SK-N-SH (cell line): ENCODE measurements around the gene PRKN. TPM values are rescaled to one million over a fixed set of nuclear protein-coding genes. Genes with fewer than 3 reads are reported as not detected.

ENCODE experiments used
- CTCF ChIA-PET: fragments of 300-600, 350-600 bp; formaldehyde crosslinking; extraction: SDS; loops from one replicate; lab custom pipeline; 2021; lab: Yijun Ruan, JAX
- POLR2A ChIA-PET: fragments of 350-600 bp; sonication (Branson Sonifier 250); formaldehyde crosslinking; extraction: SDS; loops from one replicate; lab custom pipeline; 2020; ENCODE audit warnings: antibody characterized with exemption, inconsistent platforms; lab: Yijun Ruan, JAX
- DNase-seq: peaks from one replicate; pipeline ENCODE4 v3.0.0; 2012
- H2AFZ ChIP-seq: fragments of 200-600 bp; sonication (generic); 2 replicates; pipeline ENCODE4 v1.8.1; 2016; ENCODE audit warnings: antibody characterized with exemption, mild to moderate bottlenecking, low read depth
- H3F3A ChIP-seq: fragments of 200-600 bp; sonication (generic); replicated peaks from 2 replicates; pipeline ENCODE3; 2016; ENCODE audit warnings: antibody characterized with exemption, mild to moderate bottlenecking; ENCODE audit not compliant: insufficient read depth
- H3K27ac ChIP-seq, 2 experiments: fragments of 200-500 bp in 1 of 2; fragments of 200-600 bp in 1 of 2; sonication (Bioruptor generic) in 1 of 2; sonication (generic), shearing (Covaris generic) in 1 of 2; 2 replicates each; pipeline versions ENCODE4 v1.5.1 to v1.6.1; 2014 to 2016; ENCODE audit warnings: low read depth in 2 of 2, inconsistent platforms in 1 of 2, low read length in 1 of 2, mild to moderate bottlenecking in 1 of 2, mixed read lengths in 1 of 2
- H3K27me3 ChIP-seq: fragments of 200-600 bp; sonication (generic), shearing (Covaris generic); 2 replicates; pipeline ENCODE4 v1.6.1; 2016; ENCODE audit warnings: mixed run types; ENCODE audit not compliant: insufficient read depth
- H3K36me3 ChIP-seq, 2 experiments: fragments of 200-500 bp in 1 of 2; fragments of 200-600 bp in 1 of 2; sonication (Bioruptor generic) in 1 of 2; sonication (generic) in 1 of 2; replicated peaks in 1 of 2; 2 replicates each; pipeline versions ENCODE3 to v1.5.1; 2014 to 2016; ENCODE audit warnings: low read length in 1 of 2, mild to moderate bottlenecking in 1 of 2; ENCODE audit not compliant: insufficient read depth in 2 of 2, control insufficient read depth in 1 of 2
- H3K4me1 ChIP-seq, 2 experiments: fragments of 200-500 bp in 1 of 2; fragments of 200-600 bp in 1 of 2; sonication (Bioruptor generic) in 1 of 2; sonication (generic), shearing (Covaris generic) in 1 of 2; 2 replicates each; pipeline versions ENCODE4 v1.5.1 to v1.6.1; 2014 to 2016; ENCODE audit warnings: low read depth in 1 of 2, low read length in 1 of 2, mixed run types in 1 of 2; ENCODE audit not compliant: insufficient read depth in 2 of 2, control insufficient read depth in 1 of 2
- H3K4me2 ChIP-seq: fragments of 200-600 bp; sonication (generic), shearing (Covaris generic); 2 replicates; pipeline ENCODE4 v1.6.1; 2017; ENCODE audit warnings: mixed run types
- H3K4me3 ChIP-seq, 2 experiments: fragments of 200-500 bp in 1 of 2; fragments of 200-600 bp in 1 of 2; sonication (Bioruptor generic) in 1 of 2; sonication (generic), shearing (Covaris generic) in 1 of 2; 2 replicates each; pipeline versions ENCODE4 v1.5.1 to v1.8.1; 2014 to 2016; ENCODE audit warnings: low read depth in 2 of 2, inconsistent platforms in 1 of 2, low read length in 1 of 2, mild to moderate bottlenecking in 1 of 2, mixed read lengths in 1 of 2, moderate library complexity in 1 of 2
- H3K79me2 ChIP-seq: fragments of 200-600 bp; sonication (generic); 2 replicates; pipeline ENCODE4 v1.8.1; 2017; ENCODE audit warnings: mild to moderate bottlenecking; ENCODE audit not compliant: insufficient read depth
- H3K9ac ChIP-seq: fragments of 200-600 bp; sonication (generic); 2 replicates; pipeline ENCODE4 v1.6.1; 2017; ENCODE audit warnings: mixed run types
- H3K9me2 ChIP-seq: fragments of 200-600 bp; sonication (generic); 2 replicates; pipeline ENCODE4 v1.6.1; 2017; ENCODE audit warnings: mixed run types
- H3K9me3 ChIP-seq: fragments of 200-600 bp; sonication (generic); 2 replicates; pipeline ENCODE4 v1.6.1; 2017; ENCODE audit warnings: mixed run types, mild to moderate bottlenecking, moderate library complexity
- H4K20me1 ChIP-seq: fragments of 200-600 bp; sonication (generic); 2 replicates; pipeline ENCODE4 v1.6.1; 2017; ENCODE audit warnings: mild to moderate bottlenecking, mixed run types; ENCODE audit not compliant: insufficient read depth
- CHD2 ChIP-seq: fragments of 150-350 bp; IDR thresholded peaks from 2 replicates; pipeline ENCODE4 v1.6.1; 2018; ENCODE audit warnings: low read length; ENCODE audit not compliant: partially characterized antibody
- ELF1 ChIP-seq: IDR thresholded peaks from 2 replicates; pipeline ENCODE4 v1.4.0; 2012
- EP300 ChIP-seq, 2 experiments: IDR thresholded peaks; 2 replicates each; pipeline versions ENCODE4 v1.4.0 to v1.6.1; 2012; ENCODE audit warnings: borderline replicate concordance in 1 of 2, low read depth in 1 of 2, low read length in 1 of 2
- EZH2phosphoT487 ChIP-seq: fragments of 200-600 bp; sonication (generic); IDR thresholded peaks from 2 replicates; pipeline ENCODE4 v1.6.1; 2017; ENCODE audit warnings: low read depth, mixed run types, mild to moderate bottlenecking, antibody characterized with exemption, moderate library complexity, borderline replicate concordance
- GATA2 ChIP-seq: sonication (generic); formaldehyde crosslinking; IDR thresholded peaks from 2 replicates; pipeline ENCODE4 v1.5.0; 2020; ENCODE audit warnings: mild to moderate bottlenecking, missing genetic modification reagents
- JUND ChIP-seq: IDR thresholded peaks from 2 replicates; pipeline ENCODE4 v1.4.0; 2012
- RCOR1 ChIP-seq: fragments of 150-350 bp; IDR thresholded peaks from 2 replicates; pipeline ENCODE4 v1.6.1; 2017; ENCODE audit warnings: antibody characterized with exemption, low read length
- RFX5 ChIP-seq: IDR thresholded peaks from 2 replicates; pipeline ENCODE4 v1.6.1; 2012; ENCODE audit warnings: mild to moderate bottlenecking, improper control_type of control experiment, low read length
- TAF1 ChIP-seq: IDR thresholded peaks from 2 replicates; pipeline ENCODE4 v1.6.1; 2012; ENCODE audit warnings: low read depth, mild to moderate bottlenecking, low read length, moderate library complexity, borderline replicate concordance
- YY1 ChIP-seq: IDR thresholded peaks from 2 replicates; pipeline ENCODE4 v1.4.0; 2012; ENCODE audit warnings: low read depth, mild to moderate bottlenecking
- WGBS: methylation state at CpG from one replicate; pipeline ENCODE4 v1.1.6; 2017; ENCODE audit warnings: low lambda C conversion rate; 5-methylcytosine and 5-hydroxymethylcytosine counted together
- polyA plus RNA-seq, 3 experiments: library from polyadenylated mRNA; depleted of rRNA; stranded (reverse); fragments of >200 nt; gene quantifications; 2 replicates each; pipeline ENCODE4 v1.2.3, GENCODE V29; 2012
- TF ChIP-seq, protein P1 (sequence below): IDR thresholded peaks from 2 replicates; pipeline ENCODE4 v1.4.0; 2012; ENCODE audit warnings: low read depth, borderline replicate concordance
- TF ChIP-seq, protein P2 (sequence below): IDR thresholded peaks from 2 replicates; pipeline ENCODE4 v1.4.0; 2012; ENCODE audit warnings: low read depth
- TF ChIP-seq, protein P3 (sequence below): fragments of 150-350 bp; IDR thresholded peaks from 2 replicates; pipeline ENCODE4 v1.6.1; 2016; ENCODE audit warnings: mild to moderate bottlenecking, low read depth, low read length
- TF ChIP-seq, protein P4 (sequence below): IDR thresholded peaks from 2 replicates; pipeline ENCODE4 v1.6.1; 2012; ENCODE audit warnings: mild to moderate bottlenecking, low read depth, low read length, moderate library complexity
- TF ChIP-seq, protein P5 (sequence below): fragments of 200-600 bp; sonication (generic); IDR thresholded peaks from 2 replicates; pipeline ENCODE4 v1.6.1; 2017; ENCODE audit warnings: antibody characterized with exemption, mild to moderate bottlenecking, moderate library complexity
- TF ChIP-seq, protein P6 (sequence below): IDR thresholded peaks from 2 replicates; pipeline ENCODE4 v1.4.0; 2012; ENCODE audit warnings: low read depth, borderline replicate concordance
- TF ChIP-seq, protein P7 (sequence below): IDR thresholded peaks from 2 replicates; pipeline ENCODE4; 2012

The PRKN gene
- polyA plus RNA-seq, 1 of the 3 experiments (the other 2 are of a cell fraction) = 0.76 TPM

DNA sequence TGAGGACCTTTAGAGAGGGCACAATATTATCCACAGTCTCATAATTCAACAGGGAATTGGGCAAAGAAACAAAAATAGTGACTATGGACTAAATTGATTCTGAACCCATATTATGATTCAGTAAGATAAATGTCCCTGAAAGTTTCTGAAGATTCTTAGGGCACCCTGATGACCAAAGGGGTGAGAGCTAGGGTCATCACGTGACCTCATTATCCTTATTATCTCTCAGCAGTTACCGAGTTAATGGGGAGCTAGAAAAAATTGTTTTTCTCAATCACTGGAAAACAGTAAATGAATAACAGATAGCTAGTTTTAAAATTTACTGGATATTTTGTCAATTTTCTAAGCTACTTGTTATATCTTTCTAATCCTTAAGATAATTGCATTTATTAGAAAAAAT, 639.5 kb downstream of the PRKN start (continued):
- TF ChIP-seq, protein P1, sequence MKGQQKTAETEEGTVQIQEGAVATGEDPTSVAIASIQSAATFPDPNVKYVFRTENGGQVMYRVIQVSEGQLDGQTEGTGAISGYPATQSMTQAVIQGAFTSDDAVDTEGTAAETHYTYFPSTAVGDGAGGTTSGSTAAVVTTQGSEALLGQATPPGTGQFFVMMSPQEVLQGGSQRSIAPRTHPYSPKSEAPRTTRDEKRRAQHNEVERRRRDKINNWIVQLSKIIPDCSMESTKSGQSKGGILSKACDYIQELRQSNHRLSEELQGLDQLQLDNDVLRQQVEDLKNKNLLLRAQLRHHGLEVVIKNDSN = no peak
- TF ChIP-seq, protein P2, sequence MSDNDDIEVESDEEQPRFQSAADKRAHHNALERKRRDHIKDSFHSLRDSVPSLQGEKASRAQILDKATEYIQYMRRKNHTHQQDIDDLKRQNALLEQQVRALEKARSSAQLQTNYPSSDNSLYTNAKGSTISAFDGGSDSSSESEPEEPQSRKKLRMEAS = no peak
- TF ChIP-seq, all 33 proteins: peak for 0

DNA sequence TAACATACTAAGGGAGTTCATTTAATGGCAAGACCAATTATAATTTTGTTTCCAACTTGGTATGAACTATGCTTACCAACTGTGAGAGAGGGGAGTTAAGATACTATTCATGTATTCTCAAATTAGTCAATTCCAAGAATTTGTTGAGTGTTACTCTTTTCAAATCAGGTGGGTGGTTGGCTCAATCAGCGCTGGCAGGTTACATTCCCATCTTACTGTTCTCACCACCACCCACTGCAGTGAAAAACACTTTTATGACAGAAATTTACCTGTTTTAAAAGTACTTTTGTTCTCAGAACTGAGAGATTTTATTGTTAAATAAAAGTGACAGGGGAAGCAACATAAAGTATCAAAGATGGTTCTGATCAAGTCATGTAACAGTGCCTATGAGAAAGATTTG, 642.0 kb downstream of the PRKN start:
- no peak overlapping the region for H3K9ac ChIP-seq
- ChIA-PET CTCF (no interaction called here), POLR2A (no interaction called here)
- peaks cover 0 to 3% of the 10 kb centered on the region in 2 experiments for H3K36me3 ChIP-seq
- WGBS = 47% methylated on average over 1 of the region's 1 CpG
- no peaks in the 10 kb centered on the region for H3F3A ChIP-seq
- TF ChIP-seq, protein P3, sequence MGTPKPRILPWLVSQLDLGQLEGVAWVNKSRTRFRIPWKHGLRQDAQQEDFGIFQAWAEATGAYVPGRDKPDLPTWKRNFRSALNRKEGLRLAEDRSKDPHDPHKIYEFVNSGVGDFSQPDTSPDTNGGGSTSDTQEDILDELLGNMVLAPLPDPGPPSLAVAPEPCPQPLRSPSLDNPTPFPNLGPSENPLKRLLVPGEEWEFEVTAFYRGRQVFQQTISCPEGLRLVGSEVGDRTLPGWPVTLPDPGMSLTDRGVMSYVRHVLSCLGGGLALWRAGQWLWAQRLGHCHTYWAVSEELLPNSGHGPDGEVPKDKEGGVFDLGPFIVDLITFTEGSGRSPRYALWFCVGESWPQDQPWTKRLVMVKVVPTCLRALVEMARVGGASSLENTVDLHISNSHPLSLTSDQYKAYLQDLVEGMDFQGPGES = no peak
- TF ChIP-seq CHD2 (no peak), EZH2phosphoT487 (no peak), TAF1 (no peak), YY1 (no peak), GATA2 (CRISPR knock-in tag) (no peak), JUND (no peak), RCOR1 (no peak), RFX5 (no peak), ELF1 (no peak), EP300 (IDR thresholded peaks at IDR 0.05; ENCODE audit: borderline replicate concordance in 1 of 2, low read depth in 1 of 2, low read length in 1 of 2) (no peak)
- TF ChIP-seq, protein P4, sequence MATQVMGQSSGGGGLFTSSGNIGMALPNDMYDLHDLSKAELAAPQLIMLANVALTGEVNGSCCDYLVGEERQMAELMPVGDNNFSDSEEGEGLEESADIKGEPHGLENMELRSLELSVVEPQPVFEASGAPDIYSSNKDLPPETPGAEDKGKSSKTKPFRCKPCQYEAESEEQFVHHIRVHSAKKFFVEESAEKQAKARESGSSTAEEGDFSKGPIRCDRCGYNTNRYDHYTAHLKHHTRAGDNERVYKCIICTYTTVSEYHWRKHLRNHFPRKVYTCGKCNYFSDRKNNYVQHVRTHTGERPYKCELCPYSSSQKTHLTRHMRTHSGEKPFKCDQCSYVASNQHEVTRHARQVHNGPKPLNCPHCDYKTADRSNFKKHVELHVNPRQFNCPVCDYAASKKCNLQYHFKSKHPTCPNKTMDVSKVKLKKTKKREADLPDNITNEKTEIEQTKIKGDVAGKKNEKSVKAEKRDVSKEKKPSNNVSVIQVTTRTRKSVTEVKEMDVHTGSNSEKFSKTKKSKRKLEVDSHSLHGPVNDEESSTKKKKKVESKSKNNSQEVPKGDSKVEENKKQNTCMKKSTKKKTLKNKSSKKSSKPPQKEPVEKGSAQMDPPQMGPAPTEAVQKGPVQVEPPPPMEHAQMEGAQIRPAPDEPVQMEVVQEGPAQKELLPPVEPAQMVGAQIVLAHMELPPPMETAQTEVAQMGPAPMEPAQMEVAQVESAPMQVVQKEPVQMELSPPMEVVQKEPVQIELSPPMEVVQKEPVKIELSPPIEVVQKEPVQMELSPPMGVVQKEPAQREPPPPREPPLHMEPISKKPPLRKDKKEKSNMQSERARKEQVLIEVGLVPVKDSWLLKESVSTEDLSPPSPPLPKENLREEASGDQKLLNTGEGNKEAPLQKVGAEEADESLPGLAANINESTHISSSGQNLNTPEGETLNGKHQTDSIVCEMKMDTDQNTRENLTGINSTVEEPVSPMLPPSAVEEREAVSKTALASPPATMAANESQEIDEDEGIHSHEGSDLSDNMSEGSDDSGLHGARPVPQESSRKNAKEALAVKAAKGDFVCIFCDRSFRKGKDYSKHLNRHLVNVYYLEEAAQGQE = no peak
- TF ChIP-seq, protein P5, sequence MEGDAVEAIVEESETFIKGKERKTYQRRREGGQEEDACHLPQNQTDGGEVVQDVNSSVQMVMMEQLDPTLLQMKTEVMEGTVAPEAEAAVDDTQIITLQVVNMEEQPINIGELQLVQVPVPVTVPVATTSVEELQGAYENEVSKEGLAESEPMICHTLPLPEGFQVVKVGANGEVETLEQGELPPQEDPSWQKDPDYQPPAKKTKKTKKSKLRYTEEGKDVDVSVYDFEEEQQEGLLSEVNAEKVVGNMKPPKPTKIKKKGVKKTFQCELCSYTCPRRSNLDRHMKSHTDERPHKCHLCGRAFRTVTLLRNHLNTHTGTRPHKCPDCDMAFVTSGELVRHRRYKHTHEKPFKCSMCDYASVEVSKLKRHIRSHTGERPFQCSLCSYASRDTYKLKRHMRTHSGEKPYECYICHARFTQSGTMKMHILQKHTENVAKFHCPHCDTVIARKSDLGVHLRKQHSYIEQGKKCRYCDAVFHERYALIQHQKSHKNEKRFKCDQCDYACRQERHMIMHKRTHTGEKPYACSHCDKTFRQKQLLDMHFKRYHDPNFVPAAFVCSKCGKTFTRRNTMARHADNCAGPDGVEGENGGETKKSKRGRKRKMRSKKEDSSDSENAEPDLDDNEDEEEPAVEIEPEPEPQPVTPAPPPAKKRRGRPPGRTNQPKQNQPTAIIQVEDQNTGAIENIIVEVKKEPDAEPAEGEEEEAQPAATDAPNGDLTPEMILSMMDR = no peak
- TF ChIP-seq, protein P6, sequence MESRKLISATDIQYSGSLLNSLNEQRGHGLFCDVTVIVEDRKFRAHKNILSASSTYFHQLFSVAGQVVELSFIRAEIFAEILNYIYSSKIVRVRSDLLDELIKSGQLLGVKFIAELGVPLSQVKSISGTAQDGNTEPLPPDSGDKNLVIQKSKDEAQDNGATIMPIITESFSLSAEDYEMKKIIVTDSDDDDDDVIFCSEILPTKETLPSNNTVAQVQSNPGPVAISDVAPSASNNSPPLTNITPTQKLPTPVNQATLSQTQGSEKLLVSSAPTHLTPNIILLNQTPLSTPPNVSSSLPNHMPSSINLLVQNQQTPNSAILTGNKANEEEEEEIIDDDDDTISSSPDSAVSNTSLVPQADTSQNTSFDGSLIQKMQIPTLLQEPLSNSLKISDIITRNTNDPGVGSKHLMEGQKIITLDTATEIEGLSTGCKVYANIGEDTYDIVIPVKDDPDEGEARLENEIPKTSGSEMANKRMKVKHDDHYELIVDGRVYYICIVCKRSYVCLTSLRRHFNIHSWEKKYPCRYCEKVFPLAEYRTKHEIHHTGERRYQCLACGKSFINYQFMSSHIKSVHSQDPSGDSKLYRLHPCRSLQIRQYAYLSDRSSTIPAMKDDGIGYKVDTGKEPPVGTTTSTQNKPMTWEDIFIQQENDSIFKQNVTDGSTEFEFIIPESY = no peak
- TF ChIP-seq, protein P7, sequence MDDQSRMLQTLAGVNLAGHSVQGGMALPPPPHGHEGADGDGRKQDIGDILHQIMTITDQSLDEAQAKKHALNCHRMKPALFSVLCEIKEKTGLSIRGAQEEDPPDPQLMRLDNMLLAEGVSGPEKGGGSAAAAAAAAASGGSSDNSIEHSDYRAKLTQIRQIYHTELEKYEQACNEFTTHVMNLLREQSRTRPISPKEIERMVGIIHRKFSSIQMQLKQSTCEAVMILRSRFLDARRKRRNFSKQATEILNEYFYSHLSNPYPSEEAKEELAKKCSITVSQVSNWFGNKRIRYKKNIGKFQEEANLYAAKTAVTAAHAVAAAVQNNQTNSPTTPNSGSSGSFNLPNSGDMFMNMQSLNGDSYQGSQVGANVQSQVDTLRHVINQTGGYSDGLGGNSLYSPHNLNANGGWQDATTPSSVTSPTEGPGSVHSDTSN = no peak
- no peaks in the 10 kb centered on the region for H3K79me2 ChIP-seq
- H3K27ac ChIP-seq = no peak overlapping the region
- no peak for DNase-seq
- H3K9me3 ChIP-seq = no peaks in the 10 kb centered on the region
- no peak overlapping the region for H3K4me3 ChIP-seq
- H3K4me1 ChIP-seq = no peaks in the 10 kb centered on the region
- no peaks in the 10 kb centered on the region for H3K27me3 ChIP-seq
- H3K4me2 ChIP-seq = no peak overlapping the region
- H4K20me1 ChIP-seq = 0 out of 2 replicates have a peak, but pooled peaks cover under 1% of the 10 kb centered on the region
- no peaks in the 10 kb centered on the region for H3K9me2 ChIP-seq
- no peak overlapping the region for H2AFZ ChIP-seq
